Dermis microvascular lymphatic vessel endothelial cell (primary cell): ENCODE data around the gene PAM16. TPM values are rescaled to one million over a fixed set of nuclear protein-coding genes. Genes with fewer than 3 reads are reported as not detected.

Experiments used
- DNase-seq, 2 donors: peaks; one replicate each; pipeline versions ENCODE4 v3.0.0 to v3.0.0-alpha.2; 2010; ENCODE audit warnings: low read depth in 2 of 2
- total RNA-seq: library from RNA; depleted of rRNA; stranded (reverse); fragments of >200 nt; gene quantifications from 2 replicates; pipeline ENCODE4 v1.2.1, GENCODE V29; 2014

Gene PAM16
- total RNA-seq, 1 donor from 2014 or later = 19.8 TPM

GRCh38 chr16:4371357-4372000 lies 20.4 kb upstream of the PAM16 start, which contains the start of gene VASN:
Gene VASN, plus strand, starts transcription at chr16:4371848. Its CDS starts 9,030 bp downstream, at chr16:4380878.
- peak; percentile 21 to 68 for DNase-seq

GRCh38 chr16:4370570-4371356 lies 19.6 kb upstream of the PAM16 start:
- DNase-seq = no peak

- no peak for DNase-seq
Measured at GRCh38 chr16:4370151-4370550, 19.0 kb upstream of the PAM16 start.

GRCh38 chr16:4369007-4369733 lies 18.0 kb upstream of the PAM16 start:
- no peak for DNase-seq

GRCh38 chr16:4367393-4367856 lies 16.3 kb upstream of the PAM16 start:
- no peak for DNase-seq

GRCh38 chr16:4366016-4366415 lies 14.9 kb upstream of the PAM16 start:
- DNase-seq = no peak

DNA sequence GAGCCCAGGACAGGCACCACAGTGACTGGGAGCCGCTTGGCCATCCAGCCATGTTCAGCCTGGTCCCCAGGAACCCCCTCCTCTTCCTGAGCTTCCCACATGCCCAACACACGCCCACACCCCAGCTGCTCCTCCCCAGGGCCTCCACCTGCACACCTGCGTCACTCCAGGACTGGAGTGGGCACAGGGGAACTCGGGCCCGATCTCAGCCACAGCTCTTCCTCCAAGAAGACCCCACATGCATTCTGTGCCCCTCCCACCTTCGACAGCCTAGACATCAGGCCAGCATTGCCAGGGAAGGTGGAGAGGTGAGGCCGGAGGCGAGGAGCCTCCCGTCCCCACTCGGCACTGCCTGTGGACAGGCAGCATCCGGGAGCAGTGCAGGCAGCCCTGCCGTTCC lies 14.5 kb upstream of the PAM16 start:
- no peak for DNase-seq

DNA sequence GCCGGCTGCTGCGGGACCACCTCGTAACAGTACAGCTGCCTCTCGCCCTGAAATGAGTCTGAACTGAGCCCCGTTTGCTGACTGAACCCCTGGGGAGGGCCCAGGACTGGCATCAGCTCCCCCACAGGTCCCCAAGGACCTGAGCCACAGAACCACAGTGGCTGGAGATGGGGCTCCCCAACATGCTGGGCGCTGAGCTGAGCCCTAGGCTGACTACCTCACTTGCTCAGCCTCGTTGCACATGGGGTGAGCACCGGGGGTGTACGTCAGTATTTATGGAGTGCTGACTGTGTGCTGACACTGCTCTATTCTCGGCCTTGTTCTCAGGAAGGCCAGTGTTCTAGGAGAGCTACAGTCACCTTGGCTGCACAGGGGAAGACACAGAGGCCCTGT lies 13.9 kb upstream of the PAM16 start:
- DNase-seq = no peak

GRCh38 chr16:4364196-4365013 lies 13.3 kb upstream of the PAM16 start:
- no peak for DNase-seq

DNA sequence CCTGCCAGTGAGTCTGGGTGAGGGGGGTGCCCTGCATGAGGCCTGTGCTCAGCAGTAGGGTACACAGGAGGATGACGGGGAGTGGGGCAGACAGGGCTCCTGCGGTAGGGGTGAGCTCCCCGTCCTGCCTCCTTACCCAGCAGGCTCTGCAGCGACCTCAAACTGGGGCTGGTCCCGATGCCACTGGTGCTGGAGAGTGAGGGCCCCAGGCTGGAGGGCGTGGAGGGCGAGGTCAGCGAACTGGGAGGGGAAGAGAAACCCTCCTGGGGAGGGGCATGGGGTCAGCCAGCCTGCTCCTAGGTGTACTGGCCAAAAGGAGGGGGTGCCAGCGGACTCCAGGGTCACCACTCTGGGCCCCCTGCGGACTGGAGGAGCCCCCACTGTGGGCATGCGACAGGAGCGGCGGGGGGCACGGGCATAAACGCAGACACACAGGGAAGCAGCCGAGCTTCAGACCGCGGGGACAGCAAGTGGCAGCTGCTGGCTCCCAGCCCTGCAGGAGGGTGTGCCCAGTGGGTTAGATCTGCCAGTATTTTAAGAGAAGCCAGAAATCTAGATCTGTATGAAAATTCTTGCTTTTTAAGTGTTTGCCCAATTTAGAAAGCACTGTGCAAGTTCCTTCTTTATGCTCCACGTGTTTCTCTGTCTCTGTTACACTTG lies 11.5 kb upstream of the PAM16 start:
- DNase-seq = no peak

DNA sequence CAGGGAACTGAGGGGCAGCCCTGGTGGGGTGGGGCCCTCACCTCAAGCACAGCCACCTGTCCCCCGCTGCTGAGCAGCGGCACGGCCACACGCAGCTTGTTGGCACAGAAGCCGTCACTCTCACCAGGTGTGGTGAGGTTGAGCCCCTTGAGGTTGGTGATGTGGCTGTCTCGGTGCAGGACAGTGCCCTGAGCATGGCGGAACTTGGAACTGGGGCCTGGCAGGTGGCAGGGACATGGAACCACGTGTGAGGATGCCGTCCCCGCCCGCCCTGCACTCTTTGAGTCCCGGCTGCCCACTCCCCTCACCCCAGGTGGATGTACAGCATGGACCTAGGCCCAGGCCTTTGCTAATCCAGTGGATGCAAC lies 10.8 kb upstream of the PAM16 start:
- no peak for DNase-seq

- no peak for DNase-seq
Measured at GRCh38 chr16:4361033-4361943, 10.2 kb upstream of the PAM16 start.

DNA sequence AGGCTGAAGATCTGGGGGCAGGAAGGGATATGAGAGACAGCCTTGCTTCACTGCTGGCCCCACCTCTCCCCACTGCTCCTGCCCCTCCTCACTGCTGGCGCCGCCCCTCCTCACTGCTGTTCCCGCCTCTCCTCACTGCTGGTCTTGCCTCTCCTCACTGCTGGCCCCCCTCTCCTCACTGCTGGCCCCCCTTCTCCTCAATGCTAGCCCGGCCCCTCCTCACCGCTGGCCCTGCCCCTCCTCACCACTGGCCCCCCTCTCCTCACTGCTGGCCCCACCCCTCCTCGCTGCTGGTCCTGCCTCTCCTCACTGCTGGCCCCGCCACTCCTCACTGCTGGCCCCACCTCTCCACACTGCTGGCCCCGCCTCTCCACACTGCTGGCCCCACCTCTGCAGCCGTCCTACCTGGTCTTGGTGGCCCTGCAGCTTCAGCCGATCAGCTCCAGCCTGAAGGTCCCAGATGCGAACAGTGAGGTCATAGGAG lies 9.5 kb upstream of the PAM16 start:
- no peak for DNase-seq

GRCh38 chr16:4359914-4360313 lies 8.8 kb upstream of the PAM16 start:
- no peak for DNase-seq

- peak in 1 of 2 donors; percentile 35 for DNase-seq
Measured at GRCh38 chr16:4358831-4359561, 7.9 kb upstream of the PAM16 start.

DNA sequence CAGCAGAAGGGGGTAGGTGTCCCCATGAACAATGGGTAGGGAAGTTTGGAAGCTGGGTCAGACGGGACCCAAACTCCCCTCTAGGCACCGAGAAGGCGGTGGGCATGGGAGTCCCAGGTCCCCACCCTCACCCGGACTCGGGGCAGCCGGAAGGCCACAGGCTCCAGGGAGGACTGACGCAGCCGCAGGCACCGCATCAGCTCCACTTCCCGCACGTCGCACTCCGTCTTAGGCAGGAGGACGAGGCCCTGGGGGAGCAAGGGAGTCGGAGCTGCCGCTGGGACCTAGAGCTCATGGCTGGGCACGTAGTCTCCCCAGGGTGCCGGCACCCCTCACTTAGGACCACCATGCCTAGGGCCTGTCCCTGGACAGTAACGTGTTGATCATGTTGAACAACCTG lies 7.1 kb upstream of the PAM16 start:
- no peak for DNase-seq

DNA sequence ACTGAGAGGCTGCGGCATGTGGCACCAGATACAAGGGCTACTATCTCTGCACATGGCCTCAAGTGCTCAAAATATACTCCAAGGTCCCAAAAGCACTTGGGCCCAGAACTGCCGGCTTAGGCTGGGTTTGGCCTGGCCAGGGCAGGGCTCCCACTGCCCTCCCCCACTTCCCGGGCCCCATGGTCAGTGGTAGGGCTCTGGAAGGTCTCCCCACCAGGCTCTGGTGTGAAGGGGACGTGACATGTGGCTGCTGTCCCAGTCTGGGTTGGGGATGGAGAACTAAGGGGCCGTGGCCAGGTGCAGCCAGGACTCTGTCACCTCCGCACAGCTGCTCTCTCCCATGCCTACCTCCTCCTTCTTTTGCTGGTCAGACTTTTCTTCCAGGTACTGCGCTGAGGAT lies 5.7 kb upstream of the PAM16 start:
- DNase-seq = no peak

DNA sequence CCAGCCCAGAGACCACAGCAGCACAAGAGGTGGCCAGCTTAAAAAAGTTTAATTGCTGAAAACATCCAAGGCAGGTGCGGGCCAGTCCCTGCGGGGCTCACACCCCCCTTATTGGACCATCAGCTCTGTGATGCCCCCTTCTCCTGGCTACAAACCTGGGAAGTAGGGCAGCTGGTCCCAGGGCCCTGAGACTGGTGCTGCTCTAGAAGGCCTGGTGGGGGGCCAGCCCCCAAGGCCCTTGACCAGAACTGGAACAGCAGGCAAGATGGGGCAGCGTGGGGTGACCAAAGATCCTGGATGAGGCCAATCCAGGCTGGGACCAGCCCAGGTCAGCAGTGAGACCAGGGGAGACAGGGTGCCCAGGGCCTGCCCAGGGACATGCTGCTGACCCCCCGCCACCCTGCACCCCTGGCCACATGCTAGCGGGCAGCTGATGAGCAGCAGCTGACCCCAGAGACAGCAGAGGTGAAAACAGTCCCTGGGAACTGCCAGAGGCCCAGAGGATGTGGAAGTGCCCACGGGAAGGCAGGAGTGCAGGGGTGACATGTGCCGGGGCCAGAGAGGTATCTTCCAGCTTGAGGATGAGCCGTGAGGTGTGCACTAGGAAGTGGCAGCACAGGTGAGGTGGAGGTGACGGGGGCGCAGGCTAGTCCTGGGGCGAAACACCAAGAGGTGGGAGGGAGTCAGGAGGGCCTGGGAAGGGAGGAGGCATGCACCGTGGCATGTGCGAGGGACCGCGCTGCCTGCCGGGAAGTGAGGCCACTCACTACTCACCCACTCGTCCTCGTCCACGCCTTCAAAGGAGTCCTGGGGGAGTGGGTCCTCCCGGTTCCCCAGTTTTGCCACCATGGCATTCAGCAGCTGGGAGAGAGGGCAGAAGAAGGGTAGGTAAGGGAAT lies 3.6 kb upstream of the PAM16 start:
- no peak for DNase-seq
